ENCODE results near the gene DNAH2.

Gene DNAH2

GRCh38 chr17:7840441-7840840, 122.9 kb downstream of the DNAH2 start:
- no peak for DNase-seq (ENCODE audit: low read depth)

- DNase-seq (ENCODE audit: low read depth): no peak
Observed at GRCh38 chr17:7840875-7841274, 123.3 kb downstream of the DNAH2 start.

- DNase-seq (ENCODE audit: low read depth): peak; percentile 88
Observed at GRCh38 chr17:7841396-7841914, 123.9 kb downstream of the DNAH2 start.

GRCh38 chr17:7841915-7842379, 124.4 kb downstream of the DNAH2 start:
- DNase-seq (ENCODE audit: low read depth): peak; percentile 71

- DNase-seq (ENCODE audit: low read depth): peak; percentile 90
Observed at GRCh38 chr17:7842380-7843256, 125.1 kb downstream of the DNAH2 start.

- no peak for DNase-seq (ENCODE audit: low read depth)
Observed at GRCh38 chr17:7843257-7843535, 125.7 kb downstream of the DNAH2 start.

GRCh38 chr17:7843536-7844291, 126.2 kb downstream of the DNAH2 start:
- peak; percentile 52 for DNase-seq (ENCODE audit: low read depth)

GRCh38 chr17:7844292-7845154, 127.0 kb downstream of the DNAH2 start:
- DNase-seq (ENCODE audit: low read depth): peak; percentile 96

GRCh38 chr17:7845359-7846062, 128.0 kb downstream of the DNAH2 start:
- no peak for DNase-seq (ENCODE audit: low read depth)

GRCh38 chr17:7846063-7846735, 128.7 kb downstream of the DNAH2 start:
- DNase-seq (ENCODE audit: low read depth): no peak

GRCh38 chr17:7846765-7847661, 129.5 kb downstream of the DNAH2 start:
- DNase-seq (ENCODE audit: low read depth): no peak

GRCh38 chr17:7848131-7848579, 130.6 kb downstream of the DNAH2 start:
- DNase-seq (ENCODE audit: low read depth): no peak

GRCh38 chr17:7848739-7849129, 131.2 kb downstream of the DNAH2 start:
- no peak for DNase-seq (ENCODE audit: low read depth)

GRCh38 chr17:7849130-7849750, 131.7 kb downstream of the DNAH2 start:
- no peak for DNase-seq (ENCODE audit: low read depth)

GRCh38 chr17:7849751-7850504, 132.4 kb downstream of the DNAH2 start:
- DNase-seq (ENCODE audit: low read depth): no peak

GRCh38 chr17:7850701-7851437, 133.3 kb downstream of the DNAH2 start:
- no peak for DNase-seq (ENCODE audit: low read depth)

- DNase-seq (ENCODE audit: low read depth): no peak
Observed at GRCh38 chr17:7851438-7852261, 134.1 kb downstream of the DNAH2 start.

Data from stromal cell of bone marrow (primary cell).